SU-DHL-6 (cell line): Measurements from ENCODE around the gene GPAT2.
"Not testable (repeated sequence)": the region's sequence is repeated elsewhere in the genome, so short reads cannot be mapped to it uniquely, and the experiment has no call there.

ENCODE experiments used
- EZH2phosphoT487 ChIP-seq: fragments of 200-600 bp; sonication (generic), shearing (Covaris generic); conservative IDR thresholded peaks from 2 replicates; pipeline ENCODE4 v1.6.1; 2018; ENCODE audit warnings: mild to moderate bottlenecking, antibody characterized with exemption, low read length, moderate library complexity, mixed read lengths
- TF ChIP-seq, protein P1 (sequence below): fragments of 200-600 bp; sonication (generic); IDR thresholded peaks from one replicate; pipeline ENCODE4 v1.5.1; 2017; ENCODE audit warnings: antibody characterized with exemption, mild to moderate bottlenecking, low read length, moderate library complexity; ENCODE audit not compliant: insufficient read depth, poor library complexity, severe bottlenecking

DNA sequence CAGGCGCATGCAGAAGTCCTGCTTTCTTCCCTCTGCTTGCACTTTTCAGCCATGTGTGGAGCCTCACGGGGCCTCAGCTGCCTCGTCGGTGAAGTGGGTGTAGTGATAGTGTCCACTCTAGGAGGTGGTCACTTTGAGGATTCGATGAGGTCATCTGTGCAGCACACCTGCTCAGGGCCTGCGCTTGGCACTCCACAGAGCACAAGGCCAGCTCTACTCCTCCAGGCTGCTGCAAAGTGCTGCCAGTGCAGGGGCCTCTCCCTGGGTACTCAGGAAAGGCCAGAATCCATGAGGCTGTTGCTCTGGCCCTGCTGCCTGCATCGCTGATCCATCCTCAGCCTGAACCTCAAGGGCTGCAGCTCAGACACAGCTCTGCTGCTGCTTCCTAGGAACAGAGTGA lies 31.8 kb upstream of the GPAT2 start:
- TF ChIP-seq, protein P1, sequence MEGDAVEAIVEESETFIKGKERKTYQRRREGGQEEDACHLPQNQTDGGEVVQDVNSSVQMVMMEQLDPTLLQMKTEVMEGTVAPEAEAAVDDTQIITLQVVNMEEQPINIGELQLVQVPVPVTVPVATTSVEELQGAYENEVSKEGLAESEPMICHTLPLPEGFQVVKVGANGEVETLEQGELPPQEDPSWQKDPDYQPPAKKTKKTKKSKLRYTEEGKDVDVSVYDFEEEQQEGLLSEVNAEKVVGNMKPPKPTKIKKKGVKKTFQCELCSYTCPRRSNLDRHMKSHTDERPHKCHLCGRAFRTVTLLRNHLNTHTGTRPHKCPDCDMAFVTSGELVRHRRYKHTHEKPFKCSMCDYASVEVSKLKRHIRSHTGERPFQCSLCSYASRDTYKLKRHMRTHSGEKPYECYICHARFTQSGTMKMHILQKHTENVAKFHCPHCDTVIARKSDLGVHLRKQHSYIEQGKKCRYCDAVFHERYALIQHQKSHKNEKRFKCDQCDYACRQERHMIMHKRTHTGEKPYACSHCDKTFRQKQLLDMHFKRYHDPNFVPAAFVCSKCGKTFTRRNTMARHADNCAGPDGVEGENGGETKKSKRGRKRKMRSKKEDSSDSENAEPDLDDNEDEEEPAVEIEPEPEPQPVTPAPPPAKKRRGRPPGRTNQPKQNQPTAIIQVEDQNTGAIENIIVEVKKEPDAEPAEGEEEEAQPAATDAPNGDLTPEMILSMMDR, result not testable (repeated sequence)
- TF ChIP-seq EZH2phosphoT487, result not testable (repeated sequence)
